GM12878 (cell line): ENCODE data around the gene PRKN. TPM values are rescaled to one million over a fixed set of nuclear protein-coding genes. Genes with fewer than 3 reads are reported as not detected.

Experiments
- BCL11A ChIP-seq: IDR thresholded peaks from 2 replicates; pipeline ENCODE4 v1.6.1; 2011; ENCODE audit warnings: low read depth, low read length
- NFXL1 ChIP-seq: fragments of 450-650 bp; IDR thresholded peaks from 2 replicates; pipeline ENCODE4 v1.6.1; 2017; ENCODE audit warnings: antibody characterized with exemption, mild to moderate bottlenecking, borderline replicate concordance
- SREBF1 ChIP-seq: IDR thresholded peaks from 2 replicates; pipeline ENCODE4 v1.6.1; 2012; ENCODE audit warnings: mild to moderate bottlenecking, low read length
- ZNF24 ChIP-seq: fragments of 450-650 bp; IDR thresholded peaks from 2 replicates; pipeline ENCODE4 v1.6.1; 2017; ENCODE audit warnings: antibody characterized with exemption, mild to moderate bottlenecking
- polyA plus RNA-seq, 11 experiments: library from polyadenylated mRNA; depleted of rRNA in 4 of 11; unstranded in 6 of 11; stranded (reverse) in 5 of 11; fragments of >200 nt; fragmentation: Nextera tagmentation in 4 of 11; fragmentation: Illumina TruSeq in 1 of 11; extraction: Ambion mirVana in 4 of 11; extraction: Trizol in 1 of 11; gene quantifications; 1 replicate in 1 of 11; 2 replicates in 10 of 11; pipeline versions ENCODE4 v1.2.1 to v1.2.3, GENCODE V29; 2011 to 2016; ENCODE audit warnings: inconsistent platforms in 2 of 11, missing spikeins in 2 of 11, low read depth in 1 of 11
- total RNA-seq, 4 experiments: library from RNA; depleted of rRNA in 3 of 4; stranded (reverse); fragments of >200 nt in 3 of 4; fragmentation: Illumina TruSeq in 1 of 4; extraction: Trizol in 1 of 4; gene quantifications; 2 replicates each; pipeline versions ENCODE4 v1.2.1 to v1.2.3, GENCODE V29; 2013 to 2021
- TF ChIP-seq, protein P1 (sequence below): IDR thresholded peaks from 2 replicates; pipeline ENCODE4 v1.6.1; 2011; ENCODE audit warnings: borderline replicate concordance, low read depth, mild to moderate bottlenecking, moderate library complexity, low read length; ENCODE audit not compliant: insufficient read depth, poor library complexity, severe bottlenecking
- TF ChIP-seq, protein P2 (sequence below): IDR thresholded peaks from 2 replicates; pipeline ENCODE4 v1.6.1; 2011; ENCODE audit warnings: mild to moderate bottlenecking, low read depth, low read length, moderate library complexity; ENCODE audit not compliant: insufficient replicate concordance
- TF ChIP-seq, protein P3 (sequence below): fragments of 150-350 bp; IDR thresholded peaks from 2 replicates; pipeline ENCODE4 v1.6.1; 2016; ENCODE audit warnings: low read depth, low read length

PRKN gene
- total and polyA plus RNA-seq, 10 of the 15 experiments (the other 5 are each of a cell fraction or from before 2014, with no cell fraction given): 0.06 to 0.09 TPM; not detected in 8

DNA sequence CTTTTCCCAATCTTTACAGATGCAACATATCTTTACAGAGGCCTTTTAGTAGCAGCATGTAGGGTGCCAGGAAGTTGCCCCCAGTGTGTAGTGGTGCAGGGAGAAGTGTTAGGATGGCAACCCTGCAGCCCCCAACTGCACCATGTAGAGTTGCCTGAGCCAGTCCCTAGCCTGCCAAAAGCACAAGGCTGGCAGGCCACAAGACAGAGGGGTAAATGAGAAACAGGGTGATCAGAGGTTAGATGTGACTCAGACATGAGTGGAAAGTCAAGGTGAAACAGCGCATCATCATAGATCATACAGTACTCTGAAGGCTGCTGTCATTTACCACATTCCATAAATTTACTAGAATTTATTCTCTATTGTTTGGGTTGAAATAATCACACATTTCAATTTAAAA, 467.5 kb downstream of the PRKN start (continued):
- TF ChIP-seq, protein P1, sequence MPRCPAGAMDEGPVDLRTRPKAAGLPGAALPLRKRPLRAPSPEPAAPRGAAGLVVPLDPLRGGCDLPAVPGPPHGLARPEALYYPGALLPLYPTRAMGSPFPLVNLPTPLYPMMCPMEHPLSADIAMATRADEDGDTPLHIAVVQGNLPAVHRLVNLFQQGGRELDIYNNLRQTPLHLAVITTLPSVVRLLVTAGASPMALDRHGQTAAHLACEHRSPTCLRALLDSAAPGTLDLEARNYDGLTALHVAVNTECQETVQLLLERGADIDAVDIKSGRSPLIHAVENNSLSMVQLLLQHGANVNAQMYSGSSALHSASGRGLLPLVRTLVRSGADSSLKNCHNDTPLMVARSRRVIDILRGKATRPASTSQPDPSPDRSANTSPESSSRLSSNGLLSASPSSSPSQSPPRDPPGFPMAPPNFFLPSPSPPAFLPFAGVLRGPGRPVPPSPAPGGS: no peak
- TF ChIP-seq, protein P2, sequence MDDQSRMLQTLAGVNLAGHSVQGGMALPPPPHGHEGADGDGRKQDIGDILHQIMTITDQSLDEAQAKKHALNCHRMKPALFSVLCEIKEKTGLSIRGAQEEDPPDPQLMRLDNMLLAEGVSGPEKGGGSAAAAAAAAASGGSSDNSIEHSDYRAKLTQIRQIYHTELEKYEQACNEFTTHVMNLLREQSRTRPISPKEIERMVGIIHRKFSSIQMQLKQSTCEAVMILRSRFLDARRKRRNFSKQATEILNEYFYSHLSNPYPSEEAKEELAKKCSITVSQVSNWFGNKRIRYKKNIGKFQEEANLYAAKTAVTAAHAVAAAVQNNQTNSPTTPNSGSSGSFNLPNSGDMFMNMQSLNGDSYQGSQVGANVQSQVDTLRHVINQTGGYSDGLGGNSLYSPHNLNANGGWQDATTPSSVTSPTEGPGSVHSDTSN: no peak
- TF ChIP-seq BCL11A: no peak
- no peak for TF ChIP-seq ZNF24
- TF ChIP-seq SREBF1: no peak
- TF ChIP-seq, protein P3, sequence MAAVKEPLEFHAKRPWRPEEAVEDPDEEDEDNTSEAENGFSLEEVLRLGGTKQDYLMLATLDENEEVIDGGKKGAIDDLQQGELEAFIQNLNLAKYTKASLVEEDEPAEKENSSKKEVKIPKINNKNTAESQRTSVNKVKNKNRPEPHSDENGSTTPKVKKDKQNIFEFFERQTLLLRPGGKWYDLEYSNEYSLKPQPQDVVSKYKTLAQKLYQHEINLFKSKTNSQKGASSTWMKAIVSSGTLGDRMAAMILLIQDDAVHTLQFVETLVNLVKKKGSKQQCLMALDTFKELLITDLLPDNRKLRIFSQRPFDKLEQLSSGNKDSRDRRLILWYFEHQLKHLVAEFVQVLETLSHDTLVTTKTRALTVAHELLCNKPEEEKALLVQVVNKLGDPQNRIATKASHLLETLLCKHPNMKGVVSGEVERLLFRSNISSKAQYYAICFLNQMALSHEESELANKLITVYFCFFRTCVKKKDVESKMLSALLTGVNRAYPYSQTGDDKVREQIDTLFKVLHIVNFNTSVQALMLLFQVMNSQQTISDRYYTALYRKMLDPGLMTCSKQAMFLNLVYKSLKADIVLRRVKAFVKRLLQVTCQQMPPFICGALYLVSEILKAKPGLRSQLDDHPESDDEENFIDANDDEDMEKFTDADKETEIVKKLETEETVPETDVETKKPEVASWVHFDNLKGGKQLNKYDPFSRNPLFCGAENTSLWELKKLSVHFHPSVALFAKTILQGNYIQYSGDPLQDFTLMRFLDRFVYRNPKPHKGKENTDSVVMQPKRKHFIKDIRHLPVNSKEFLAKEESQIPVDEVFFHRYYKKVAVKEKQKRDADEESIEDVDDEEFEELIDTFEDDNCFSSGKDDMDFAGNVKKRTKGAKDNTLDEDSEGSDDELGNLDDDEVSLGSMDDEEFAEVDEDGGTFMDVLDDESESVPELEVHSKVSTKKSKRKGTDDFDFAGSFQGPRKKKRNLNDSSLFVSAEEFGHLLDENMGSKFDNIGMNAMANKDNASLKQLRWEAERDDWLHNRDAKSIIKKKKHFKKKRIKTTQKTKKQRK: no peak
- TF ChIP-seq NFXL1: no peak
